ENCODE data around the gene SMIM31.

The SMIM31 gene

DNA sequence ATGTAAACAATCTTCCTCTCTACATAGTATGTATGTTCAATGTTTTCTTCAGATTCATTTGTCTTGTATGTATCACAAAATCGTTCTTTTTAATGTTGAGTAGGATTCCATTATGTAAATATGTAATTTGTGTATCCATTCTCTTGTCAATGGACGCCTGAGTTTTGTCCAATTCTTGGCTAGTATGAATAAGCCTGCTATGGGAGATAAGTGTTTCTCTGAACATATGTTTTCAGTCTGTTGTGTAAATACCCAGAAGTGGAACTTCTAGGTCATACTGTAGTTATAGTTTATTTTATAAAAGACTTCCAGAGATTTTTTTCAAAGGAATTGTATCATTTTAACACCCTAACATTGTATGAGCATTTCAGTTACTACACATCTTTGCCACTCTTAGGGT, 2.8 kb downstream of the SMIM31 start:
- 80 to 100% methylated on average over 1 of the region's 2 CpGs for WGBS, 2 experiments (ENCODE audit: insufficient coverage in 2 of 2)
- no peaks in the 10 kb centered on the region for H3K4me1 ChIP-seq (ENCODE audit: control insufficient read depth, insufficient read depth, low read length, poor library complexity, severe bottlenecking)
- H3K27ac ChIP-seq (ENCODE audit: low read depth, low read length, severe bottlenecking): no peak overlapping the region
- H3K4me3 ChIP-seq (ENCODE audit: extremely low read depth, insufficient read depth, low read length, poor library complexity, severe bottlenecking): no peak overlapping the region
- H3K9me3 ChIP-seq (ENCODE audit: control insufficient read depth, low read length): peaks cover 13% of the 10 kb centered on the region
- H3K36me3 ChIP-seq (ENCODE audit: control insufficient read depth, insufficient read depth, low read length): no peaks in the 10 kb centered on the region

DNA sequence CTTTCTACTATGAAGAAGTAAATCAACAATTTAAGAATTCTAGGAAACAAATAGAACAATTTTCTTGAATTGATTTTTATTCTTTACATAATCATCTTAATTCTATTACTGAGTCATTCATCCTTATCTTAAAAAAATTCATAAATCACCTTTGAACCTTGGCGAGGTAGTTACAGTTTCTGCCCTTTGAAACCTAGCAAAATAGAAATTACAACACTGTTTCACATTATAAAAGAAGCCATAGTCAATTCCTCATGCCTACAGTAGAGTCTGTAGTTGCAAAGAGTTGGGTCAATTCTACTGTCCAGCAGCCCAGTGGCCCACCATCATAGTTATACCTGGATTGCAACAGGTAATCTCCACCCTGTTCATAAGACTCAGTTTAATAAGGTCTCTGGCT, 7.3 kb downstream of the SMIM31 start:
- Histone ChIP-seq H3K9me3 (ENCODE audit: control insufficient read depth, low read length) (no peaks in the 10 kb centered on the region), H3K4me1 (ENCODE audit: control insufficient read depth, insufficient read depth, low read length, poor library complexity, severe bottlenecking) (no peaks in the 10 kb centered on the region), H3K4me3 (ENCODE audit: extremely low read depth, insufficient read depth, low read length, poor library complexity, severe bottlenecking) (no peak overlapping the region), H3K36me3 (ENCODE audit: control insufficient read depth, insufficient read depth, low read length) (no peaks in the 10 kb centered on the region), H3K27ac (ENCODE audit: low read depth, low read length, severe bottlenecking) (no peak overlapping the region)
- WGBS, 2 experiments (ENCODE audit: insufficient coverage in 2 of 2): 100% methylated on average over 1 of the region's 1 CpG

DNA sequence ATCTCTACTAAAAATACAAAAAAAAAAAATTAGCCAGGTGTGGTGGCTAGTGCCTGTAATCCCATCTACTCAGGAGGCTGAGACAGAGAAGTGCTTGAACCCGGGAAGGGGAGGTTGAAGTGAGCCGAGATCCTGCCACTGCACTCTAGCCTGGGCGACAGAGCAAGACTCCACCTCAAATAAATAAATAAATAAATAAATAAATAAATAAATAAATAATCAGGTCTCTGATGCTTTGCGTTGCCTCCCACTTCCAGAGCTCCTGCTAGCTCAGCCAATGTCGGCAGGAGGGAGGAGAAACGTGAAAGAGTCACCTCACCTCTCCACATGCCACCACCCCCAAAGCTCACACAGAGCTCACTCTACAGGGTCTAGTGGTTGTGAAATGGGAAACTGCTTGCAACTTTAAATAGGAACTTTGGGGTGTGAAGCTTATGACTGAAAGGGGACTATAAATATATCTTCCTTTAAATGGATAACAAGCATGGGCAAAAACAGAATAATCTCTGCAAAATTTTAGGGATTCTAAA, 7.9 kb downstream of the SMIM31 start:
- Histone ChIP-seq H3K4me3 (ENCODE audit: extremely low read depth, insufficient read depth, low read length, poor library complexity, severe bottlenecking) (no peak overlapping the region), H3K4me1 (ENCODE audit: control insufficient read depth, insufficient read depth, low read length, poor library complexity, severe bottlenecking) (no peaks in the 10 kb centered on the region)
- no CpG with 5 or more reads among the region's 6 CpGs for whole genome bisulfite sequencing, 2 experiments (ENCODE audit: insufficient coverage in 2 of 2)

DNA sequence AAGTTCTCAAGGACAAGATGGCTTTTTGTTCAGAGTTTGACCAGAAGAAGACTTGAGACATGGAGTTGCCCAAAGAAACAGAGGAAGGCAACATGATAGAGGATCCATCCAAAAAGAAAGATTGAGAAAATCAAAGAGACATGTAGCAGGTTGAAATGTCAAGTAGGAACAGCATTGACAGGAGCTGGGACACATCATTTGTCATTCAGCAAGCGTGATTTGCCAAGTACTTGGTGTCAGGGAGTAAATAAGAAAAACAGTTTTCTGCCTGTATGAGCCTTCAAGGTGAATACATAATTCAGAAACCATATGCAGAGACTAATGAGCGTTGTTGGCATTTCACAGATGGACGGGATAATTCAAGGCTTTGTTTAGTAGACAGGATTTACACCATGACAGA, 11.2 kb downstream of the SMIM31 start:
- no peak overlapping the region for H3K4me3 ChIP-seq (ENCODE audit: extremely low read depth, insufficient read depth, low read length, poor library complexity, severe bottlenecking)
- WGBS, 2 experiments (ENCODE audit: insufficient coverage in 2 of 2): 89 to 94% methylated on average over 1 to 2 of the region's 3 CpGs
- no peaks in the 10 kb centered on the region for H3K4me1 ChIP-seq (ENCODE audit: control insufficient read depth, insufficient read depth, low read length, poor library complexity, severe bottlenecking)
- H3K36me3 ChIP-seq (ENCODE audit: control insufficient read depth, insufficient read depth, low read length): no peaks in the 10 kb centered on the region
- no peaks in the 10 kb centered on the region for H3K9me3 ChIP-seq (ENCODE audit: control insufficient read depth, low read length)
- no peak overlapping the region for H3K27ac ChIP-seq (ENCODE audit: low read depth, low read length, severe bottlenecking)

More for the DNA sequence above, 7.9 kb downstream of the SMIM31 start:
- H3K9me3 ChIP-seq (ENCODE audit: control insufficient read depth, low read length): no peaks in the 10 kb centered on the region
- H3K27ac ChIP-seq (ENCODE audit: low read depth, low read length, severe bottlenecking): no peak overlapping the region
- no peaks in the 10 kb centered on the region for H3K36me3 ChIP-seq (ENCODE audit: control insufficient read depth, insufficient read depth, low read length)

GRCh38 chr4:164765833-164766232, 11.9 kb downstream of the SMIM31 start:
- H3K4me3 ChIP-seq (ENCODE audit: extremely low read depth, insufficient read depth, low read length, poor library complexity, severe bottlenecking): no peak overlapping the region
- H3K4me1 ChIP-seq (ENCODE audit: control insufficient read depth, insufficient read depth, low read length, poor library complexity, severe bottlenecking): no peaks in the 10 kb centered on the region
- WGBS, 2 experiments (ENCODE audit: insufficient coverage in 2 of 2): 75 to 95% methylated on average over 4 of the region's 5 CpGs
- H3K36me3 ChIP-seq (ENCODE audit: control insufficient read depth, insufficient read depth, low read length): no peaks in the 10 kb centered on the region
- no peak overlapping the region for H3K27ac ChIP-seq (ENCODE audit: low read depth, low read length, severe bottlenecking)
- no peaks in the 10 kb centered on the region for H3K9me3 ChIP-seq (ENCODE audit: control insufficient read depth, low read length)

DNA sequence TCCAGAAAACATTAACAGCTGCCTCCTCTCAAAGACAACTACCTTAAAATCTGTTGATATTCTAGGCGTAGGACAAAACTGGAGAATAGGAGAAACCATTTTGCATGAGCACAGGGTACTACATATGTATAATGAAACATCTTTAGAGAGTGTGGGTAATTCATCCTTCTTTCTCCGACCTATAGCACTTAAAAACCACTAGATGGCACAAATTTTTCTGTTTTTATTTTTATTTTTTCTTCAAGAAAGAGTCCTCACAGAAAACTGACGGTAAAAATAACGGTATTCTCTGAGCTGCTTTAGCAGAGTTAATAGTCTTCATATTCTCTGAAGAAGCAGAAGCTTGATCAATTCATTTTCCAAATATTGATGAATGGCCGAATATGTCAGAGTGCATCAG, 14.6 kb downstream of the SMIM31 start:
- no peak overlapping the region for H3K4me3 ChIP-seq (ENCODE audit: extremely low read depth, insufficient read depth, low read length, poor library complexity, severe bottlenecking)
- WGBS, 2 experiments (ENCODE audit: insufficient coverage in 2 of 2): 76% methylated on average over 3 of the region's 5 CpGs; no CpG with 5 or more reads in 1 of the 2 experiments
- H3K4me1 ChIP-seq (ENCODE audit: control insufficient read depth, insufficient read depth, low read length, poor library complexity, severe bottlenecking): no peaks in the 10 kb centered on the region
- no peaks in the 10 kb centered on the region for H3K9me3 ChIP-seq (ENCODE audit: control insufficient read depth, low read length)
- no peak overlapping the region for H3K27ac ChIP-seq (ENCODE audit: low read depth, low read length, severe bottlenecking)
- no peaks in the 10 kb centered on the region for H3K36me3 ChIP-seq (ENCODE audit: control insufficient read depth, insufficient read depth, low read length)

- Histone ChIP-seq H3K4me1 (ENCODE audit: control insufficient read depth, insufficient read depth, low read length, poor library complexity, severe bottlenecking) (peaks cover under 1% of the 10 kb centered on the region), H3K9me3 (ENCODE audit: control insufficient read depth, low read length) (no peaks in the 10 kb centered on the region), H3K36me3 (ENCODE audit: control insufficient read depth, insufficient read depth, low read length) (no peaks in the 10 kb centered on the region), H3K4me3 (ENCODE audit: extremely low read depth, insufficient read depth, low read length, poor library complexity, severe bottlenecking) (no peak overlapping the region), H3K27ac (ENCODE audit: low read depth, low read length, severe bottlenecking) (no peak overlapping the region)
- 88 to 100% methylated on average over 1 to 2 of the region's 4 CpGs for WGBS, 2 experiments (ENCODE audit: insufficient coverage in 2 of 2)
These were observed 16.2 kb downstream of the SMIM31 start for GRCh38 chr4:164770010-164770724.

DNA sequence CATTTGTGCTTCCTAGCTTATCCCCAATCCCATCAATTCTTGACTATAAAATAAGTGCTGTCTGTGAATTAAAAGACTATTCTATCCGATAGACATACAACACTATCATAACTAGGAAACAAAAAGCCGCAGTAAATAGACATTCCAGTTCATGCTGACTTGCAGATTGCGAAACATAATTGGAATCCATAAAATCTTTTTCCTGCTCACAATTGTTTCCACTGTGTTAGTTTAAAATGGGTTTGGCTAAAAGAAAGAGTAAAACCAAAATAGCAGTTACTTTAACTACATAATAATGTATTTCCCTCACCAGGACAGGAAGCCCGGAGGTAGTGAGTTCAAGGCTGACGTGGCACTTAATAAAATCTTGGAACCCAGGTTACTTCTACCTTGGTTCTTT, 17.2 kb downstream of the SMIM31 start:
- Histone ChIP-seq H3K9me3 (ENCODE audit: control insufficient read depth, low read length) (no peaks in the 10 kb centered on the region), H3K36me3 (ENCODE audit: control insufficient read depth, insufficient read depth, low read length) (no peaks in the 10 kb centered on the region), H3K4me3 (ENCODE audit: extremely low read depth, insufficient read depth, low read length, poor library complexity, severe bottlenecking) (no peak overlapping the region), H3K27ac (ENCODE audit: low read depth, low read length, severe bottlenecking) (no peak overlapping the region), H3K4me1 (ENCODE audit: control insufficient read depth, insufficient read depth, low read length, poor library complexity, severe bottlenecking) (peaks cover 5% of the 10 kb centered on the region)
- 58 to 82% methylated on average over 2 to 4 of the region's 5 CpGs for WGBS, 2 experiments (ENCODE audit: insufficient coverage in 2 of 2)

GRCh38 chr4:164772076-164772475, 18.1 kb downstream of the SMIM31 start:
- H3K4me3 ChIP-seq (ENCODE audit: extremely low read depth, insufficient read depth, low read length, poor library complexity, severe bottlenecking): no peak overlapping the region
- H3K4me1 ChIP-seq (ENCODE audit: control insufficient read depth, insufficient read depth, low read length, poor library complexity, severe bottlenecking): peaks cover 5% of the 10 kb centered on the region
- H3K36me3 ChIP-seq (ENCODE audit: control insufficient read depth, insufficient read depth, low read length): no peaks in the 10 kb centered on the region
- no peaks in the 10 kb centered on the region for H3K9me3 ChIP-seq (ENCODE audit: control insufficient read depth, low read length)
- WGBS, 2 experiments (ENCODE audit: insufficient coverage in 2 of 2): 60 to 81% methylated on average over 1 to 3 of the region's 7 CpGs
- H3K27ac ChIP-seq (ENCODE audit: low read depth, low read length, severe bottlenecking): no peak overlapping the region

DNA sequence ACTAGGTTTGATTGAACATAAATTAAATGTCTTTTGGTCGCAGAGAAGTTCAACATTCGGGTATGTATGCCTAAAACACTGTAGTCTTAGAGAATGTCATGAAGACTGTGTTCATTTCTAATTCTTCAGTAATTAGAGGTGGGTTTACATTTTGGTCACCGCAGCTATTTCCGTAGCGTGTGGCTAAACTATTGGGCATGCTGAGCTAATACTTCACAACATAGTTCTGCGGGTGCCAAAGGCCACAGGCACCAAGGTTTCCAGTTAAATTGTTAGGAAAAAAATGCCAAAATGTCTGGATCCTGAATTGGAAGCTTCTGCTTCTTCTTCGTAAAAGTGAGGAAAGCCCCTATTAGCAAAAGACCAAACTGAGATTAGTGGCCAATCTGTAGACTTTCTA, 25.1 kb downstream of the SMIM31 start:
- peaks cover 5% of the 10 kb centered on the region for H3K4me1 ChIP-seq (ENCODE audit: control insufficient read depth, insufficient read depth, low read length, poor library complexity, severe bottlenecking)
- 81 to 94% methylated on average over 2 to 5 of the region's 7 CpGs for WGBS, 2 experiments (ENCODE audit: insufficient coverage in 2 of 2)
- H3K27ac ChIP-seq (ENCODE audit: low read depth, low read length, severe bottlenecking): no peak overlapping the region
- H3K36me3 ChIP-seq (ENCODE audit: control insufficient read depth, insufficient read depth, low read length): no peaks in the 10 kb centered on the region
- no peaks in the 10 kb centered on the region for H3K9me3 ChIP-seq (ENCODE audit: control insufficient read depth, low read length)
- no peak overlapping the region for H3K4me3 ChIP-seq (ENCODE audit: extremely low read depth, insufficient read depth, low read length, poor library complexity, severe bottlenecking)

DNA sequence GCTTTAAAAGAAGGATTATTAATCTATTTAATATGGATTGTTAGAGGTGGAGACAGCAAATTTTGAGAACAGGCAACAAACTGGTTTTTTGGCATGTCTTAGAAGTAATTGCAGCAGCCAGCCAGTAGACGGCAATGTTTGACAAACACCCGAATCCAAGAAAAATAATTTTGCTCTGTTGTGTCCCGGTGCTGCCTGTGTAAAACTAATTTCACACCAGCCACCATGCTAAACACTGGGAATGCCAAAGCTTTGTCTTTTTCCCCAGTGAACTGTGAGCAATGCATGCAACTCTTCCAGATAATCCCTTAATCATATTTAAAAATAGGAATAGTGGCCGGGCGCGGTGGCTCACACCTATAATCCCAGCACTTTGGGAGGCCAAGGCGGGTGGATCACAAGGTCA, 25.9 kb downstream of the SMIM31 start:
- 0 to 11% methylated on average over 1 to 3 of the region's 7 CpGs for WGBS, 2 experiments (ENCODE audit: insufficient coverage in 2 of 2)
- no peak overlapping the region for H3K27ac ChIP-seq (ENCODE audit: low read depth, low read length, severe bottlenecking)
- H3K4me1 ChIP-seq (ENCODE audit: control insufficient read depth, insufficient read depth, low read length, poor library complexity, severe bottlenecking): peaks cover 5% of the 10 kb centered on the region
- no peak overlapping the region for H3K4me3 ChIP-seq (ENCODE audit: extremely low read depth, insufficient read depth, low read length, poor library complexity, severe bottlenecking)
- H3K36me3 ChIP-seq (ENCODE audit: control insufficient read depth, insufficient read depth, low read length): no peaks in the 10 kb centered on the region
- H3K9me3 ChIP-seq (ENCODE audit: control insufficient read depth, low read length): no peaks in the 10 kb centered on the region
